ENCODE results near the gene ADO.

The ADO gene

GRCh38 chr10:62847433-62847832 is 42.9 kb downstream of the ADO start:
- H3K4me3 ChIP-seq (ENCODE audit: control insufficient read depth, low read depth, low read length): no peak overlapping the region
- DNase-seq (ENCODE audit: low read depth): no peak
- no peak for TF ChIP-seq CTCF (conservative IDR thresholded peaks at IDR 0.05; ENCODE audit: control insufficient read depth, insufficient read depth, low read depth, low read length)

GRCh38 chr10:62850646-62851045 is 46.1 kb downstream of the ADO start:
- no peak for DNase-seq (ENCODE audit: low read depth)
- no peak overlapping the region for H3K4me3 ChIP-seq (ENCODE audit: control insufficient read depth, low read depth, low read length)
- no peak for TF ChIP-seq CTCF (conservative IDR thresholded peaks at IDR 0.05; ENCODE audit: control insufficient read depth, insufficient read depth, low read depth, low read length)

DNA sequence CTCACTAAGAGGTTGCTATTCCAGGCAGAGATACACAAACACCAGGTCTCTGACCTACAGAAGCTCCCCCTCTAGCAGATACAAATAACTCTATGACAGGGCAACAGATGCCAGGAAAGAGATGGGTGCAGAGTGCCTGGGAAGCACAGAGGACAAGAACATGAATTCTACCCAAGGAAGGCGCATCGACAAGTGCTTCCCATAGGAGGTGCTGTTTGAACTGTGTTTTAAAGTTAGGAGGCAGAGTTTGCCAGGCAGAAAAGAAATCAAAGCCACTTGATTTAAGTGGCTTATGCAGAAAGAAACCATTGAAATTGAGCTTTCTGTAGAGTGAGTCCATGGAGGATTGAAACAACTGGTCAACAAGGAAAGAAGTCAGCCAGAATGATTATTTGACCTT is 46.9 kb downstream of the ADO start:
- TF ChIP-seq CTCF (conservative IDR thresholded peaks at IDR 0.05; ENCODE audit: control insufficient read depth, insufficient read depth, low read depth, low read length): peak; percentile 45
- no peak overlapping the region for H3K4me3 ChIP-seq (ENCODE audit: control insufficient read depth, low read depth, low read length)
- peak; percentile 42 for DNase-seq (ENCODE audit: low read depth)

DNA sequence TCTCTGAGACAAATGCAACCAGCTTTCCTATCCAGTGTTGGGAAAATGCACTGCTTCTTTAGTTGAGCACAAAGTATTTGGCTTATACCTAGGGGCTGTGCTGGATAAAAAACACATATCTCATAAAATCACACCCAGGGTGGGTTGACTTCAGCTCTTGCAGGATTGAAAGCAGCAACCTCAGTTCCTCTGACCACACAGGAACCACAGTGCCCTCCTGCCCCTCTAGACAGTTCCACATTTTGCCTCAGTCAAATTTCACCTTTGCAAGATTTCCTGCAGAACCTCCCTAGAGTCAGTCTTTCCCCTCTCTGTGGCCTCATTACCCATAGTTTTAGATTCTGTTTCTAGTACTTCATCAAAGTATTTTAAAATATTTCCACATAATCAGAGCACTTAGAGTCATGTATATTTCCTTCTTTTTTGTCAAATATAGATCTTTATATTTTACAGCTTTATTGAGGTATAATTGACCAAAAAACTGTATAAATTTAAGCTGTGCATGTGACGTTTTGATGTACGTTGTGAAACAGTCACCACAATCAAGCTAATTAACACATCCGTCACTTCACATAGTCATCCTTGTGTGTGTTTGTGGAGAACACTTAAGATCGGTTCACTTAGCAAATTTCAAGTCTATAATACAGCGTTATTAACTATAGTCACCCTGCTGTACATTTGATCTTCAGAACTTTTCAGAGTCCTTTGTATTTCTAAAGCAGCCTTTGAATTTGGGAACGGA is 48.6 kb downstream of the ADO start:
- DNase-seq (ENCODE audit: low read depth): no peak
- H3K4me3 ChIP-seq (ENCODE audit: control insufficient read depth, low read depth, low read length): no peak overlapping the region

DNA sequence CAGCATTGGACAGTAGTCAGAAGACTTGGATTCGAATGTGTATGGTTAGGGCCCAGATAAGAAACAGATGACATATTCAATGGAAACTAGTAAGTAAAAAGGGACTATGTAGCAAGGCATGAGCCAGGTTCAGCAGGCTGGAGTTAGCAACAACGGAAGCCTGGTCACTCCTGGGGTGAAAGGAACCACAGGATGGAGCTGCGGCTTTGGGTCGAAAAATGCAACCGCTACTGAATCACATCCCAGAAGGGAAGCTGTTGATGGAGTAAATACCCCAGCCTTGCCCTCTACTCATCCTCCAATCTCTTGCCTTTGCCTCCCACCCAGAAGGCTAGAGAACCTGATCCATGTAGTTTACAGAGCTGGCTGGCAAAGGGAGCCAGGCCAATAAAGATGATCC is 49.2 kb downstream of the ADO start:
- peak; percentile 47 for DNase-seq (ENCODE audit: low read depth)
- H3K4me3 ChIP-seq (ENCODE audit: control insufficient read depth, low read depth, low read length): no peak overlapping the region
- TF ChIP-seq CTCF (conservative IDR thresholded peaks at IDR 0.05; ENCODE audit: control insufficient read depth, insufficient read depth, low read depth, low read length): no peak

More for the DNA sequence above, 48.6 kb downstream of the ADO start:
- no peak for TF ChIP-seq CTCF (conservative IDR thresholded peaks at IDR 0.05; ENCODE audit: control insufficient read depth, insufficient read depth, low read depth, low read length)

DNA sequence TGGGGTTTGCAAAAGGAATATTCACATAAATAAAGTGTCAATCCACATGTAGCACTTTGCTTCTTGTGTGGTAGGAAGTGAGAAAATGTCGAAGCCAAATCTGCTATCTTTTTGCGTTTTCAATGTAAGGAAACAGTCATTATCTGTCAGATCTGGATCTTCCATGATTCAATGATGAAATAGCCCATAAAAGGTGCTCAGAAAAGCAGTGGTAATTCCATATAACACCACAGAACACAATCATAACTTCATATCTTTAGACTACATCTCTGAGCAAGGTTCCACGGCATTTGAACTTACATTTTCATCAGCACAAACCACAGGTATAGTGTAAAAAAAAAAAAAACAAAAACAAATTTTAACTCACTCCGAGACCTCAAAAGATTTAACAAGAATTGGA is 51.5 kb downstream of the ADO start:
- DNase-seq (ENCODE audit: low read depth): no peak
- no peak for TF ChIP-seq CTCF (conservative IDR thresholded peaks at IDR 0.05; ENCODE audit: control insufficient read depth, insufficient read depth, low read depth, low read length)

More for the DNA sequence above, 51.5 kb downstream of the ADO start:
- H3K4me3 ChIP-seq (ENCODE audit: control insufficient read depth, low read depth, low read length): no peak overlapping the region

Measured in fibroblast of mammary gland (primary cell).